Brain microvascular endothelial cell (primary cell): ENCODE measurements around the gene OGFOD2.

Experiments used
- DNase-seq: peaks from one replicate; pipeline ENCODE4 v3.0.0-alpha.2; 2020
- H3K27ac ChIP-seq: fragments of 250-450 bp; sonication (Bioruptor Pico); 2 replicates; pipeline ENCODE4 v1.5.1; 2020; ENCODE audit warnings: mild to moderate bottlenecking, moderate library complexity
- H3K27me3 ChIP-seq: fragments of 250-450 bp; sonication (Bioruptor Pico); replicated peaks from 2 replicates; pipeline ENCODE4 v1.5.1; 2020; ENCODE audit warnings: mild to moderate bottlenecking
- H3K36me3 ChIP-seq: fragments of 250-450 bp; sonication (Bioruptor Pico); replicated peaks from 2 replicates; pipeline ENCODE4 v1.5.1; 2020; ENCODE audit warnings: mild to moderate bottlenecking
- H3K4me3 ChIP-seq: 2 replicates; pipeline ENCODE4 v1.5.1; 2011; ENCODE audit warnings: low read depth, mild to moderate bottlenecking, control low read depth, low read length, moderate library complexity
- in situ Hi-C: cut with HindIII; loops from 2 replicates; pipeline ENCODE4 v1.10.0; 2017; ENCODE audit warnings: low sequenced_read_pairs, low pct_ligation_motif_present
- TF ChIP-seq, protein P1 (sequence below): IDR thresholded peaks from 2 replicates; pipeline ENCODE4 v1.5.1; 2011; ENCODE audit warnings: low read depth, mild to moderate bottlenecking, moderate library complexity, low read length, control low read depth, inconsistent platforms; ENCODE audit errors: missing control alignments

Gene OGFOD2

DNA sequence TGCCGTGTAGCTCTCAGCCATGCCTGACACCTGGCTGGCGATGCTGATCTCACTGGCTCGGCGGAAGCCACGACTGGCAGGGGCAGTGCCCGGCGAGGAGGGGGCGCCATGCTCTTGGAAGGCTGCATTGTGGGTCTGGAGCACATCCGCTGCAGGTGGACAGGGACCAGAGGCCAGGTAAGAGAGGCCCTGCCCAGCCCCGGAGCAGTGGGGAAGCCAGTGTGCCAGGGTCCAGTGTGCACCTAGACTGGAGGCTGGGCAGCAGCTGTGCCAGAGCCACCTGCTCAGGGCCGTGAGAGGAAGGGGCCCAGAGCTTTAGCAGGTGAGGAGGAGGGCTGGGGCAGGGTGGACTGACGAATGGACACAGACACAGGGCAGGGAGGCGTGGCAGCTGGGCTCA, 15.5 kb downstream of the OGFOD2 start:
- H3K36me3 ChIP-seq: peaks cover 3% of the 10 kb centered on the region
- no peak for DNase-seq
- H3K27me3 ChIP-seq: no peaks in the 10 kb centered on the region
- H3K27ac ChIP-seq: no peak overlapping the region
- in situ Hi-C loops: no loop called here
- no peak overlapping the region for H3K4me3 ChIP-seq
- TF ChIP-seq, protein P1, sequence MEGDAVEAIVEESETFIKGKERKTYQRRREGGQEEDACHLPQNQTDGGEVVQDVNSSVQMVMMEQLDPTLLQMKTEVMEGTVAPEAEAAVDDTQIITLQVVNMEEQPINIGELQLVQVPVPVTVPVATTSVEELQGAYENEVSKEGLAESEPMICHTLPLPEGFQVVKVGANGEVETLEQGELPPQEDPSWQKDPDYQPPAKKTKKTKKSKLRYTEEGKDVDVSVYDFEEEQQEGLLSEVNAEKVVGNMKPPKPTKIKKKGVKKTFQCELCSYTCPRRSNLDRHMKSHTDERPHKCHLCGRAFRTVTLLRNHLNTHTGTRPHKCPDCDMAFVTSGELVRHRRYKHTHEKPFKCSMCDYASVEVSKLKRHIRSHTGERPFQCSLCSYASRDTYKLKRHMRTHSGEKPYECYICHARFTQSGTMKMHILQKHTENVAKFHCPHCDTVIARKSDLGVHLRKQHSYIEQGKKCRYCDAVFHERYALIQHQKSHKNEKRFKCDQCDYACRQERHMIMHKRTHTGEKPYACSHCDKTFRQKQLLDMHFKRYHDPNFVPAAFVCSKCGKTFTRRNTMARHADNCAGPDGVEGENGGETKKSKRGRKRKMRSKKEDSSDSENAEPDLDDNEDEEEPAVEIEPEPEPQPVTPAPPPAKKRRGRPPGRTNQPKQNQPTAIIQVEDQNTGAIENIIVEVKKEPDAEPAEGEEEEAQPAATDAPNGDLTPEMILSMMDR: no peak

DNA sequence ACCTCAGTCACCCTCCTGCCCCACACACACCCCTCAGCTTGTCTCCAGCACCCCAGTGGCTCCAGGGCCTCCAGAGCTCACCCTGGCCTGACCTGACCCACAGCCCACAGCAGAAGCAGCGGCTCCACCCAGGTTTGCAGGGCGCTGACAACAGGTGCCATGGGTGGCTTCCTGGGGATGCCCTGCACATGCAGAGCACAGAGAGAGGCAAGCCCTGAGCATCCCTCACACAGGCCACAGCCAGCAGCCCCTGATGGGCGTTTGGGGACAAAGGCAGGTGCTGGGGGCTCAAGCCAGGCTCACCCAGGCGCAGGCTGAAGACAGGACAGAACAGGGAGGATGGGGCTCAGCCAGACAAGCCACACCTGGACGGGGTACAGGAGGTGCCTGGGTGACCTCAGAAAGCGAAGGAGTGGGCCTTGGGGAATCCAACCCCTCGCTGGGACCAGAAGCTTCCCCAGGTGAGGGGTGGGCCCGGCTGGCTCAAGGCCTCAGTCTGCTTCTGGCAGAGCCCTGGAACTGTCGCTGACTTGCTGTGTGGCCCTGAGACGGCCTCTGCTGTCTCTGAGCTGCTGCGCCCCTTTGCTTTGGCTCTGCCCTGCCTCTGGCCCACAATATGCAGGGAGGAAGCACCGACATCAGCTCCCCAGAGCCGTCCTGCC, 16.0 kb downstream of the OGFOD2 start:
- in situ Hi-C loops: no loop called here

DNA sequence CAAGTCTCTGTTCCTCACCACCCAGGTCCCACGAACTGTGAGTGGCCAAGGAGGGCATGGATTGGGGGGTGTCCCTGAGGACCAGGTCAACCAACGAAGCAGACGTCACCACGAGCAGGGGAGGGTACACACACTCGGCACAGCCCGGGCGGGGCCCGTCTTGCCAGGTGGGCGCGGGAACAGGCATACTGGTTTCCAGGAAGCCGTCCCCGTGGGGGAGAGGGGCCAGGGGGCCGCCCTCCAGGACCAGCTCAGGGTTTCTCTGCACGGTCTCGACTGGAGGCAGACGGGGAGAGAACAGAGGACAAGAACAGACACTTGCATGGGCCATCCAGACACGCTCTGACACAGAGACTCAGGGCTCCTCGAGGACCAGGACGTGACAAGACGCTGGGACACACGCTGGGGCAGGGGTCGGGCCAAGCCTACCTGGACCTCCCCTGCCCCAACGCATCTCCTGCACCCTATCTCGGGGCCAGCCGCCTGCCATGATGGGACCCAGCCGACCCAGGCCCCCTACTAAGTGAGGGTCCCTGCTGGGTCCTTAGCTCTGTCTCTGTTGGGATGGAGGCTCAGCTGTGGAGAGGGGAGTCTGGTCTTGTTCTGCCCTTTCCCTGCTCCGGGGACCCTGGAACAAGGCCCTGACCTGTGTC, 16.7 kb downstream of the OGFOD2 start:
- DNase-seq: no peak
- H3K4me3 ChIP-seq: no peak overlapping the region
- TF ChIP-seq, protein P1: no peak

More for the DNA sequence above, 16.0 kb downstream of the OGFOD2 start:
- Histone ChIP-seq H3K36me3 (peaks cover 3% of the 10 kb centered on the region), H3K4me3 (no peak overlapping the region), H3K27ac (no peak overlapping the region), H3K27me3 (no peaks in the 10 kb centered on the region)
- TF ChIP-seq, protein P1: no peak
- no peak for DNase-seq

DNA sequence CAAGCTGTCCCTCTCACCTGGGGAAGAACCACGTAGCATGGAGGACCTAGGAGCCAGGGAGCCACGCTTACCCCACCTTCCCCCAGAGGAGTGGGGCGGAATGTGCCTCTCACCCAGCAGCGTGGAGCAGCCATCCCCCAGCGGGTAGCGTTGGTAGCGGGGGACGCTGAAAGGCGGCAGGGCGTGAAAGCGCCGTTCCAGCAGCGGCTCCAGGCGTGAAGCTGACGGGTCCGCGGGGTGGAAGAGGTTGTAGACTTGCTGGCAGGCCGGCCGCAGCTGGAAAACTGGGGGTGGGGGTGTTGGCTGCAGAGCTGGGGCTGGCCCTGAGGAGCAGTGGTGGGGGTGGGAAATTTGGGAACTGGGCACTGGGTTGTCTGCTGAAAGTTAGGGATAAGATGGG, 17.3 kb downstream of the OGFOD2 start:
- H3K36me3 ChIP-seq: no peaks in the 10 kb centered on the region
- H3K27ac ChIP-seq: no peak overlapping the region
- TF ChIP-seq, protein P1: no peak
- no peaks in the 10 kb centered on the region for H3K27me3 ChIP-seq
- DNase-seq: no peak
- H3K4me3 ChIP-seq: no peak overlapping the region
- in situ Hi-C loops: no loop called here

More for the DNA sequence above, 16.7 kb downstream of the OGFOD2 start:
- Histone ChIP-seq H3K27me3 (no peaks in the 10 kb centered on the region), H3K36me3 (peaks cover 3% of the 10 kb centered on the region), H3K27ac (no peak overlapping the region)
- in situ Hi-C loops: no loop called here

DNA sequence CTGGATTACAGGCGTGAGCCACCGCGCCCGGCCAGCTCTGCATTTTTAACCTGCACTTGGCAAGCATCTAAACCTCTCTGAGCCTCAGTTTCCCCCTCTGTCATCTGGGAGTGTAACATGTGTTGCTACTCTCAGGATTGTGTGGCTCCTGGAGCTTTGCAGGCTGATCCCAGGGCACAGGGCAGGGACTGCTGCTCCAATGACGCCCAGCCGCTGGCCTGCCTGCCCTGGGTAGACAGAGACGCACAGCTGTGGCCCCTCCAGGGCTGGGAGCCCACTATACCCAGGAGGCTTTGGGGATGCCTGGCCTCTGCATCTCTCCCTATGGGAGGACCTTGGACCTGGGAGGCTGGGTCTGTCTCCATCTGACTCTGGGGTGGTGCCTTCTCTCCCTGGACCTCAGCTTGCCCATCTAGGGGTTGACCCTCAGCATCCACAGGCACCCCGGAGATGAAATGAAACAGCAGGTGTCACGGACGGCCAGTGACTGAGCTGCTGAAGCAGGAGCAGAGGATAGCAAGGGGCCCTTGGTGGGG, 19.2 kb downstream of the OGFOD2 start:
- TF ChIP-seq, protein P1: no peak
- Histone ChIP-seq H3K4me3 (no peak overlapping the region), H3K27ac (no peak overlapping the region), H3K27me3 (no peaks in the 10 kb centered on the region), H3K36me3 (no peaks in the 10 kb centered on the region)
- in situ Hi-C loops: no loop called here
- DNase-seq: no peak
